ENCODE data around the gene HSFX4. TPM values are rescaled to one million over a fixed set of nuclear protein-coding genes. Genes with fewer than 3 reads are reported as not detected.

HSFX4 gene
- total RNA-seq, 1 donor from 2014 or later, result not detected

DNA sequence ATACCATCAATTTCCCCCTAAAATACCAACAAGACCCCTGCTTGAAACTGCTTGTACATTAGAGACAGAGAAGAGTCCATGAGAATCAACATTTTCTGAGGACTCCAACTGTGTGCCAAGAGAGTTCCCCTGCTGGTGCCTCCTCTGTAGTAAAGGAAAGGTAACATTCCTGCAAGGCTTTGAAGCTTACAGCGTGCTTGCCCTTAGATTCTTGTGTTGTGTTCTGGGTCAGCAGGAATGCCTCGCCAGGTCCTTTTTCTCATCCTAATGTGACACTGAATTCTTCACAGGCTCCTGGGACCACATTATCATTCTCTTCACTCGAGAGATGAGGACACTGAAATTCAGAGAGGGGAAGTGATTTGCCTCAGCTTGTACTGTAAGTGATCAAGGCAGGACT lies 18.6 kb downstream of the HSFX4 start:
- intact Hi-C loops (cut with DNase I), result no loop called here
- peaks cover 0 to 6% of the 10 kb centered on the region in 2 donors for H3K4me1 ChIP-seq
- H3K36me3 ChIP-seq, result no peaks in the 10 kb centered on the region
- H3K4me3 ChIP-seq, result no peak overlapping the region
- no peaks in the 10 kb centered on the region for H3K9me3 ChIP-seq
- H3K27me3 ChIP-seq, result no peaks in the 10 kb centered on the region
- TF ChIP-seq, protein P1, sequence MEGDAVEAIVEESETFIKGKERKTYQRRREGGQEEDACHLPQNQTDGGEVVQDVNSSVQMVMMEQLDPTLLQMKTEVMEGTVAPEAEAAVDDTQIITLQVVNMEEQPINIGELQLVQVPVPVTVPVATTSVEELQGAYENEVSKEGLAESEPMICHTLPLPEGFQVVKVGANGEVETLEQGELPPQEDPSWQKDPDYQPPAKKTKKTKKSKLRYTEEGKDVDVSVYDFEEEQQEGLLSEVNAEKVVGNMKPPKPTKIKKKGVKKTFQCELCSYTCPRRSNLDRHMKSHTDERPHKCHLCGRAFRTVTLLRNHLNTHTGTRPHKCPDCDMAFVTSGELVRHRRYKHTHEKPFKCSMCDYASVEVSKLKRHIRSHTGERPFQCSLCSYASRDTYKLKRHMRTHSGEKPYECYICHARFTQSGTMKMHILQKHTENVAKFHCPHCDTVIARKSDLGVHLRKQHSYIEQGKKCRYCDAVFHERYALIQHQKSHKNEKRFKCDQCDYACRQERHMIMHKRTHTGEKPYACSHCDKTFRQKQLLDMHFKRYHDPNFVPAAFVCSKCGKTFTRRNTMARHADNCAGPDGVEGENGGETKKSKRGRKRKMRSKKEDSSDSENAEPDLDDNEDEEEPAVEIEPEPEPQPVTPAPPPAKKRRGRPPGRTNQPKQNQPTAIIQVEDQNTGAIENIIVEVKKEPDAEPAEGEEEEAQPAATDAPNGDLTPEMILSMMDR (IDR thresholded peaks at IDR 0.05), result no peak
- DNase-seq (ENCODE audit: low spot score in 2 of 2), result no peak
- no peak overlapping the region for H3K27ac ChIP-seq

DNA sequence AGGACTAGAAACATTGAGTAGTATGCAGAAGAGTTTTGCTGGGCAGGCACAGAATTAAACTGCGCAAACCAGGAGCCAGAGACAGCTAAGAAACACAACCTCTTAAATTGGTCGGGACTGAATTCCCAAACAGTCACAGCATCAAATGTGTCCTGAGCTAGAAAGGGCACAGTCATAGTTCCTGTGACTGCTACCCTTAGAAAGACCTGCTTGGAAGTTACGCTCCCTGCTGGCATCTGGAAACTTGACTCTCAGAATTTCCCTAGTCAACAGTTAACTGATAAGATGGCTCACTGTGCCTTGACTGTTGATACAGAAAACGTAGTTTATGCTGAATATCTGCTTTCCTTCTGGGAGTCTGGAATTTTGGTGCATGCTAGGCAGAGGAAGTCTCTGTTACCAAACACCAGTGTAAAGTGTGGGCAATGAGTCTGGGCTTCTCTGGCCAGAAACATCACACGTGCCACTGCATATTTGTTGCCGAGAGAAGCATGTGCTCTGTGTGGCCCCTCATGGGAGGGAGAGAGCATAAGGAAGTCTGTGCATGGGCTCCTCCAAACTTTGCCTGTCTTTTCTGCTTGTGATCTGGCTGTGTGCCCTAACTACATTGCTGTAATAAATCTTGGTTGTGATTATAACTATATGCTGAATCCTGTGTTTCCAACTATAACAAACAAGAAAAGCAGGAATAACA lies 20.5 kb downstream of the HSFX4 start:
- intact Hi-C loops (cut with DNase I), result loop anchor here (10.0 kb wide), 1 partner anchor 615 kb away; the partner anchor contains the start of gene MTM1
- TF ChIP-seq, protein P1 (IDR thresholded peaks at IDR 0.05), result no peak
- peaks cover 0 to 6% of the 10 kb centered on the region in 2 donors for H3K4me1 ChIP-seq
- no peaks in the 10 kb centered on the region for H3K36me3 ChIP-seq
- DNase-seq (ENCODE audit: low spot score in 2 of 2), result no peak
- H3K4me3 ChIP-seq, result no peak overlapping the region
- no peaks in the 10 kb centered on the region for H3K9me3 ChIP-seq
- H3K27me3 ChIP-seq, result no peaks in the 10 kb centered on the region
- no peak overlapping the region for H3K27ac ChIP-seq

DNA sequence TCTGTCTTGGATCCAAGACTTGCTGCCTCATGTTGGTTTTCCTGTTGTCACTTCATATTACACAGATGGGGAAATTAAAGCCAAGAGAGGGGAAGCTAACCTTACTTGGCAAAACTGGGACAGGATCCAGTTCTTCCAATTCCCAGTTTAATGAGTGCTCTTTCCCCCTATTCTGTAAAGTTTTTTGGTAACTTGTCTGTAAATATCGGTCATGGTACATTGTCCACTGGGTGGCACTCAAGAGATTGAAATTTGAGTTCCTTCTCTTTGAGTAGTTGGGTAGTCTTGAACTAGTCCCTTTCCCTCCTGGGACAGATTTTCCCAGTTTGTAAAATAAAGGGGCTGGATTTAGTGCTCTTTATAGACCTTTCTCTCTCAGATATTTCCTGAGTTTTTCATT lies 21.3 kb downstream of the HSFX4 start:
- intact Hi-C loops (cut with DNase I), result loop anchor here (10.0 kb wide), 1 partner anchor 614 kb away; the partner anchor contains the start of gene MTM1
- no peaks in the 10 kb centered on the region for H3K27me3 ChIP-seq
- no peak overlapping the region for H3K4me3 ChIP-seq
- no peak for DNase-seq (ENCODE audit: low spot score in 2 of 2)
- no peaks in the 10 kb centered on the region for H3K36me3 ChIP-seq
- TF ChIP-seq, protein P1 (IDR thresholded peaks at IDR 0.05), result peak in 2 of 3 experiments; percentile 26 to 43
- no peak overlapping the region for H3K27ac ChIP-seq
- H3K4me1 ChIP-seq, result peaks cover 0 to 6% of the 10 kb centered on the region in 2 donors
- H3K9me3 ChIP-seq, result no peaks in the 10 kb centered on the region

DNA sequence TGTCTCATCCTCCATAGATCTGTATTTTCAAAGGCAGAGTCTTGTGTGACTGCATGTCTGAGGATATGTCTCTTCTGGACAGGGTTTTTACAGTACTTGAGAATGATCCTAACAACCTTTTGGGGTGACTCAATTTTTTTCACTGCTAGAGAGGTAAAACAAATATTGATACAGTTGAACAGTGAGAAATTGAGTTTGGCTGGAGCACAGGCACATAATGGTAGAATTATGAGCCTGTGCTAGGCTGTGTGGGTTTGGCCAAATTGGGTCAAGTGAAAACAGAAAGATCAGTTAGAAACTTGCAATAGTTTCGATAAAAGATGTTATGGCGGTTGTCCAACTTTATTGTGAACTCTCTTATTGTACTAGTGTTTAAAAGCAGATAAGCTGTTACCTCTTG lies 32.2 kb downstream of the HSFX4 start:
- no peak overlapping the region for H3K4me3 ChIP-seq
- DNase-seq (ENCODE audit: low spot score in 2 of 2), result no peak
- H3K4me1 ChIP-seq, result no peaks in the 10 kb centered on the region
- peaks cover 0 to 4% of the 10 kb centered on the region in 2 donors for H3K36me3 ChIP-seq
- H3K9me3 ChIP-seq, result no peaks in the 10 kb centered on the region
- TF ChIP-seq, protein P1 (IDR thresholded peaks at IDR 0.05), result no peak
- no peak overlapping the region for H3K27ac ChIP-seq
- no peaks in the 10 kb centered on the region for H3K27me3 ChIP-seq
- intact Hi-C loops (cut with DNase I), result loop anchor here (5.0 kb wide), 4 partner anchors 401 to 756 kb away; partner anchors contain the start of gene MAMLD1

DNA sequence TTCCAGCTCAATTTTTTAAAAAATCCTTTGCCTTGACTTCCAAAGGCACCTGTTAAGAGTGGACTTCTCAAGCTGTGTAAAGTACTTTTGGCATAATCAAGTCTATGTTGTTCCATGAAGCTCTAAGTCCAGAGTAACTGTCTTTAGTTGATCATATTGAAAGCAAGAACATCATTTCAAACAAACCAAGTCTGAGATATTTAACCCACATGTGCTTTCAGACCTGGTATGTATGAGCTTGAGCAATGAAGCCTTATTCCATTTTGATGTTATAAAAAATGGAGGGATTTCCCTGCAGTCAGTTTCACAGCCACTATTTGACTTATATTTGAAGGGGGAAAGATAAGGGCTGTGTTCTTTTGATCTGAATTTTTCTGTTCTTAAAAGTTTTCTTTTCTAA lies 32.6 kb downstream of the HSFX4 start:
- peaks cover 0 to 4% of the 10 kb centered on the region in 2 donors for H3K36me3 ChIP-seq
- H3K9me3 ChIP-seq, result no peaks in the 10 kb centered on the region
- DNase-seq (ENCODE audit: low spot score in 2 of 2), result no peak
- intact Hi-C loops (cut with DNase I), result loop anchor here (5.0 kb wide), 4 partner anchors 400 to 755 kb away; partner anchors contain the start of gene MAMLD1
- H3K27ac ChIP-seq, result no peak overlapping the region
- H3K4me1 ChIP-seq, result no peaks in the 10 kb centered on the region
- H3K27me3 ChIP-seq, result no peaks in the 10 kb centered on the region
- no peak overlapping the region for H3K4me3 ChIP-seq
- TF ChIP-seq, protein P1 (IDR thresholded peaks at IDR 0.05), result no peak

Data from ascending aorta (tissue), 2 donors.